LNCaP clone FGC (cell line): ENCODE measurements around the gene PRPF19.

Experiments used
- DNase-seq: peaks from one replicate; pipeline ENCODE4 v3.0.0-alpha.2; 2011; ENCODE audit warnings: low read depth
- H3K4me3 ChIP-seq: 2 replicates; pipeline ENCODE4 v1.5.1; 2011; ENCODE audit warnings: mild to moderate bottlenecking, low read depth, low read length, control low read depth
- CTCF ChIP-seq: IDR thresholded peaks from 2 replicates; pipeline ENCODE4 v1.5.1; 2012; ENCODE audit warnings: mild to moderate bottlenecking; ENCODE audit not compliant: control insufficient read depth, insufficient read depth; ENCODE audit errors: extremely low read depth

PRPF19 gene

GRCh38 chr11:60849641-60850520 is 56.5 kb downstream of the PRPF19 start:
- TF ChIP-seq CTCF, result no peak
- no peak for DNase-seq
- H3K4me3 ChIP-seq, result no peak overlapping the region

GRCh38 chr11:60848714-60849151 is 57.7 kb downstream of the PRPF19 start:
- no peak overlapping the region for H3K4me3 ChIP-seq
- DNase-seq, result no peak
- TF ChIP-seq CTCF, result no peak

- DNase-seq, result no peak
- no peak for TF ChIP-seq CTCF
- H3K4me3 ChIP-seq, result no peak overlapping the region
These were observed 58.5 kb downstream of the PRPF19 start for GRCh38 chr11:60847896-60848295.

GRCh38 chr11:60847281-60847680 is 59.1 kb downstream of the PRPF19 start:
- H3K4me3 ChIP-seq, result no peak overlapping the region
- TF ChIP-seq CTCF, result no peak
- no peak for DNase-seq

GRCh38 chr11:60845338-60845737 is 61.0 kb downstream of the PRPF19 start:
- no peak overlapping the region for H3K4me3 ChIP-seq
- no peak for TF ChIP-seq CTCF
- DNase-seq, result no peak

- H3K4me3 ChIP-seq, result no peak overlapping the region
- TF ChIP-seq CTCF, result no peak
- DNase-seq, result no peak
These were observed 61.5 kb downstream of the PRPF19 start for GRCh38 chr11:60844870-60845221.

- DNase-seq, result no peak
- no peak for TF ChIP-seq CTCF
- H3K4me3 ChIP-seq, result peak overlapping the region; percentile 99
These were observed 62.1 kb downstream of the PRPF19 start for GRCh38 chr11:60844045-60844869.
